Liver (tissue), 9 donors: ENCODE measurements around the gene XXYLT1. TPM values are rescaled to one million over a fixed set of nuclear protein-coding genes. Genes with fewer than 3 reads are reported as not detected.

Experiments
- DNase-seq: peaks from one replicate; pipeline ENCODE4 v3.0.0-alpha.2; 2017; ENCODE audit warnings: low spot score
- H3K27ac ChIP-seq, 2 donors: one replicate each; pipeline ENCODE4 v1.7.0; 2013; ENCODE audit warnings: inconsistent platforms in 2 of 2, low read length in 2 of 2, control low read depth in 1 of 2, low read depth in 1 of 2, mild to moderate bottlenecking in 1 of 2
- H3K27me3 ChIP-seq, 4 donors: one replicate each; pipeline versions ENCODE4 v1.6.1 to v1.7.0; 2013; ENCODE audit warnings: low read length in 3 of 4, inconsistent platforms in 1 of 4, mild to moderate bottlenecking in 1 of 4, moderate library complexity in 1 of 4; ENCODE audit not compliant: control insufficient read depth in 4 of 4, insufficient read depth in 4 of 4
- H3K36me3 ChIP-seq, 4 donors: one replicate each; pipeline versions ENCODE4 v1.6.1 to v1.7.0; 2013; ENCODE audit warnings: low read length in 3 of 4, mild to moderate bottlenecking in 3 of 4, low read depth in 1 of 4, moderate library complexity in 1 of 4; ENCODE audit not compliant: control insufficient read depth in 4 of 4, insufficient read depth in 3 of 4
- H3K4me1 ChIP-seq, 4 donors: one replicate each; pipeline versions ENCODE4 v1.6.1 to v1.7.0; 2013; ENCODE audit warnings: low read length in 3 of 4, mild to moderate bottlenecking in 3 of 4, moderate library complexity in 1 of 4; ENCODE audit not compliant: control insufficient read depth in 4 of 4, insufficient read depth in 4 of 4
- H3K4me3 ChIP-seq, 3 donors: one replicate each; pipeline versions ENCODE4 v1.6.1 to v1.7.0; 2013; ENCODE audit warnings: low read length in 3 of 3, control low read depth in 1 of 3, low read depth in 1 of 3, mild to moderate bottlenecking in 1 of 3
- H3K9ac ChIP-seq, 2 donors: one replicate each; pipeline ENCODE4 v1.7.0; 2013; ENCODE audit warnings: low read length in 2 of 2, mild to moderate bottlenecking in 2 of 2, moderate library complexity in 2 of 2, control low read depth in 1 of 2, low read depth in 1 of 2
- H3K9me3 ChIP-seq, 4 donors: one replicate each; pipeline versions ENCODE4 v1.6.1 to v1.7.0; 2013; ENCODE audit warnings: low read length in 3 of 4; ENCODE audit not compliant: control insufficient read depth in 4 of 4
- EGR1 ChIP-seq, 2 donors: IDR thresholded peaks; 2 replicates each; pipeline ENCODE4 v1.6.1; 2016 to 2018; ENCODE audit warnings: antibody characterized with exemption in 2 of 2, low read depth in 2 of 2
- FOXA1 ChIP-seq: IDR thresholded peaks from 2 replicates; pipeline ENCODE4 v1.6.1; 2016; ENCODE audit warnings: antibody characterized with exemption
- FOXA2 ChIP-seq: IDR thresholded peaks from 2 replicates; pipeline ENCODE4 v1.6.1; 2016; ENCODE audit warnings: antibody characterized with exemption
- GABPA ChIP-seq, 2 donors: IDR thresholded peaks in 1 of 2; conservative IDR thresholded peaks in 1 of 2; 2 replicates each; pipeline ENCODE4 v1.6.1; 2016; ENCODE audit warnings: antibody characterized with exemption in 2 of 2, mild to moderate bottlenecking in 1 of 2, moderate library complexity in 1 of 2
- HNF4A ChIP-seq, 2 donors: conservative IDR thresholded peaks; 2 replicates each; pipeline ENCODE4 v1.6.1; 2016; ENCODE audit warnings: antibody characterized with exemption in 2 of 2, mild to moderate bottlenecking in 2 of 2
- HNF4G ChIP-seq: IDR thresholded peaks from 2 replicates; pipeline ENCODE4 v1.6.1; 2016; ENCODE audit warnings: antibody characterized with exemption
- JUND ChIP-seq, 2 donors: IDR thresholded peaks; 2 replicates each; pipeline ENCODE4 v1.6.1; 2016; ENCODE audit warnings: antibody characterized with exemption in 2 of 2
- NR2F2 ChIP-seq: IDR thresholded peaks from 2 replicates; pipeline ENCODE4 v1.6.1; 2016; ENCODE audit warnings: antibody characterized with exemption
- RAD21 ChIP-seq, 2 donors: IDR thresholded peaks; 2 replicates each; pipeline ENCODE4 v1.6.1; 2016; ENCODE audit warnings: antibody characterized with exemption in 2 of 2, mild to moderate bottlenecking in 2 of 2
- RXRA ChIP-seq, 2 donors: IDR thresholded peaks; 2 replicates each; pipeline ENCODE4 v1.6.1; 2017 to 2018; ENCODE audit warnings: antibody characterized with exemption in 2 of 2, mild to moderate bottlenecking in 1 of 2
- SP1 ChIP-seq: IDR thresholded peaks from 2 replicates; pipeline ENCODE4 v1.6.1; 2018; ENCODE audit warnings: antibody characterized with exemption, mild to moderate bottlenecking
- TAF1 ChIP-seq: conservative IDR thresholded peaks from 2 replicates; pipeline ENCODE4 v1.6.1; 2016; ENCODE audit warnings: antibody characterized with exemption, mild to moderate bottlenecking
- YY1 ChIP-seq: IDR thresholded peaks from 2 replicates; pipeline ENCODE4 v1.6.1; 2016; ENCODE audit warnings: antibody characterized with exemption, mild to moderate bottlenecking
- WGBS: extraction: QIAGEN DNeasy Blood & Tissue Kit; methylation state at CpG from one replicate; pipeline ENCODE4 v1.1.7; 2013; 5-methylcytosine and 5-hydroxymethylcytosine counted together
- polyA plus RNA-seq, 2 donors: library from polyadenylated mRNA; stranded (reverse) in 1 of 2; unstranded in 1 of 2; fragments of 200-250 nt in 1 of 2; fragments of >200 nt in 1 of 2; fragmentation: Nextera tagmentation in 1 of 2; extraction: Ambion mirVana in 1 of 2; gene quantifications; one replicate each; pipeline versions ENCODE4 v1.2.1 to v1.2.3, GENCODE V29; 2013 to 2015
- total RNA-seq, 2 donors: library from RNA; depleted of rRNA; stranded (reverse); fragments of >200 nt; gene quantifications; one replicate each; pipeline ENCODE4 v1.2.3, GENCODE V29; 2014
- TF ChIP-seq, protein P1 (sequence below): IDR thresholded peaks from 2 replicates; pipeline ENCODE4 v1.6.1; 2016; ENCODE audit warnings: antibody characterized with exemption
- TF ChIP-seq, protein P2 (sequence below): IDR thresholded peaks from 2 replicates; pipeline ENCODE4 v1.6.1; 2016; ENCODE audit warnings: antibody characterized with exemption
- TF ChIP-seq, protein P3 (sequence below): IDR thresholded peaks from 2 replicates; pipeline ENCODE4 v1.6.1; 2016; ENCODE audit warnings: antibody characterized with exemption, mild to moderate bottlenecking
- TF ChIP-seq, protein P4 (sequence below): fragments of 150-350 bp; IDR thresholded peaks from 2 replicates; pipeline ENCODE4 v1.5.1; 2017; ENCODE audit warnings: improper control_type of control experiment, low read depth, low read length; ENCODE audit not compliant: missing input control
- TF ChIP-seq, protein P5 (sequence below): IDR thresholded peaks from 2 replicates; pipeline ENCODE4 v1.6.1; 2016; ENCODE audit warnings: antibody characterized with exemption
- donor health status: healthy.
- donor health status: healthy.
- donor health status: healthy.
- donor health status: healthy.
- donor health status: healthy.

The XXYLT1 gene
- total and polyA plus RNA-seq, 4 donors: 0.93 to 7.6 (median 2.8) TPM

DNA sequence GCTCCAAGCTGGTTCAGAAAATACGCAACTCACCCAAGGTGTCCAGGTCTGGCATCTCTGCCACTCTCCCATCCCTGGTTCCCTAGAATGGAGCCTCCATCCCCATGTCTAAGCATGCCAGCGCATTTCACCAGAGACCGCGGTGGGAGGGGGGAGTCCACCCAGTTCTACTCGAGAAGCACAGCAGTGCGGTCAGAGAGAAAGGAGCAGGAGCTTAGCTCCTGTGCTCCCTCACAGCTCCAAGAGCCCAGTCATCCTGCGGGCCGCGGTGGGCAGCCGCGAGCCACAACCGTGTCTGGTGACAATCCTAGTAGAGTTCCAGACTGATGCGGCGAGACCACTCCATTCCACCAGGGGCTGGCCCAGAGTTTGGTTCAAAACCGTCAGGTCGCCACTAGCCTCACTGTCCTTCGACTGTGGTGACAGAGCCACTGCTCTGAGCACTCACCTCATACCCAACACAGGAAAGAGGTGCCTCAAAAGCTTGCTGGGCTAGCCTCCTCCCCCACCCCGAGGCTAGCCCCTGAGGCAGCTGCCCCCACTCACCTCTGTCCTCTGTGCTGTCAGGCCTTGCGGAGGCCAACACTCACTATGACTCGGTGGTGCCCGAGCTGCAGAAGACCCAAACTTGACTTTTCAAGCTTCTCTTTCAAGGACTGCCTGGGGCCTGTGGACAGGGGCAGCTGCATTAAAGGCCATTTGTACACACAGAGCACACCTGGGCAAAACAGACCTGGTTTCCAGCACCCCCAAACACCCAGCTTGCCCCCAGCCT, 185.4 kb downstream of the XXYLT1 start:
- Histone ChIP-seq H3K4me3 (no peak overlapping the region), H3K9me3 (no peaks in the 10 kb centered on the region), H3K9ac (no peak overlapping the region), H3K27me3 (no peaks in the 10 kb centered on the region), H3K27ac (no peak overlapping the region), H3K36me3 (no peaks in the 10 kb centered on the region), H3K4me1 (no peaks in the 10 kb centered on the region)
- DNase-seq: no peak
- no peak for TF ChIP-seq YY1
- TF ChIP-seq, protein P1, sequence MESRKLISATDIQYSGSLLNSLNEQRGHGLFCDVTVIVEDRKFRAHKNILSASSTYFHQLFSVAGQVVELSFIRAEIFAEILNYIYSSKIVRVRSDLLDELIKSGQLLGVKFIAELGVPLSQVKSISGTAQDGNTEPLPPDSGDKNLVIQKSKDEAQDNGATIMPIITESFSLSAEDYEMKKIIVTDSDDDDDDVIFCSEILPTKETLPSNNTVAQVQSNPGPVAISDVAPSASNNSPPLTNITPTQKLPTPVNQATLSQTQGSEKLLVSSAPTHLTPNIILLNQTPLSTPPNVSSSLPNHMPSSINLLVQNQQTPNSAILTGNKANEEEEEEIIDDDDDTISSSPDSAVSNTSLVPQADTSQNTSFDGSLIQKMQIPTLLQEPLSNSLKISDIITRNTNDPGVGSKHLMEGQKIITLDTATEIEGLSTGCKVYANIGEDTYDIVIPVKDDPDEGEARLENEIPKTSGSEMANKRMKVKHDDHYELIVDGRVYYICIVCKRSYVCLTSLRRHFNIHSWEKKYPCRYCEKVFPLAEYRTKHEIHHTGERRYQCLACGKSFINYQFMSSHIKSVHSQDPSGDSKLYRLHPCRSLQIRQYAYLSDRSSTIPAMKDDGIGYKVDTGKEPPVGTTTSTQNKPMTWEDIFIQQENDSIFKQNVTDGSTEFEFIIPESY: no peak
- no peak for TF ChIP-seq HNF4A (conservative IDR thresholded peaks at IDR 0.05)
- TF ChIP-seq, protein P2, sequence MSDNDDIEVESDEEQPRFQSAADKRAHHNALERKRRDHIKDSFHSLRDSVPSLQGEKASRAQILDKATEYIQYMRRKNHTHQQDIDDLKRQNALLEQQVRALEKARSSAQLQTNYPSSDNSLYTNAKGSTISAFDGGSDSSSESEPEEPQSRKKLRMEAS: no peak
- TF ChIP-seq RAD21 (IDR thresholded peaks at IDR 0.05): no peak
- TF ChIP-seq, protein P3, sequence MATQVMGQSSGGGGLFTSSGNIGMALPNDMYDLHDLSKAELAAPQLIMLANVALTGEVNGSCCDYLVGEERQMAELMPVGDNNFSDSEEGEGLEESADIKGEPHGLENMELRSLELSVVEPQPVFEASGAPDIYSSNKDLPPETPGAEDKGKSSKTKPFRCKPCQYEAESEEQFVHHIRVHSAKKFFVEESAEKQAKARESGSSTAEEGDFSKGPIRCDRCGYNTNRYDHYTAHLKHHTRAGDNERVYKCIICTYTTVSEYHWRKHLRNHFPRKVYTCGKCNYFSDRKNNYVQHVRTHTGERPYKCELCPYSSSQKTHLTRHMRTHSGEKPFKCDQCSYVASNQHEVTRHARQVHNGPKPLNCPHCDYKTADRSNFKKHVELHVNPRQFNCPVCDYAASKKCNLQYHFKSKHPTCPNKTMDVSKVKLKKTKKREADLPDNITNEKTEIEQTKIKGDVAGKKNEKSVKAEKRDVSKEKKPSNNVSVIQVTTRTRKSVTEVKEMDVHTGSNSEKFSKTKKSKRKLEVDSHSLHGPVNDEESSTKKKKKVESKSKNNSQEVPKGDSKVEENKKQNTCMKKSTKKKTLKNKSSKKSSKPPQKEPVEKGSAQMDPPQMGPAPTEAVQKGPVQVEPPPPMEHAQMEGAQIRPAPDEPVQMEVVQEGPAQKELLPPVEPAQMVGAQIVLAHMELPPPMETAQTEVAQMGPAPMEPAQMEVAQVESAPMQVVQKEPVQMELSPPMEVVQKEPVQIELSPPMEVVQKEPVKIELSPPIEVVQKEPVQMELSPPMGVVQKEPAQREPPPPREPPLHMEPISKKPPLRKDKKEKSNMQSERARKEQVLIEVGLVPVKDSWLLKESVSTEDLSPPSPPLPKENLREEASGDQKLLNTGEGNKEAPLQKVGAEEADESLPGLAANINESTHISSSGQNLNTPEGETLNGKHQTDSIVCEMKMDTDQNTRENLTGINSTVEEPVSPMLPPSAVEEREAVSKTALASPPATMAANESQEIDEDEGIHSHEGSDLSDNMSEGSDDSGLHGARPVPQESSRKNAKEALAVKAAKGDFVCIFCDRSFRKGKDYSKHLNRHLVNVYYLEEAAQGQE: no peak
- TF ChIP-seq FOXA1: no peak
- TF ChIP-seq RXRA (IDR thresholded peaks at IDR 0.05): no peak
- no peak for TF ChIP-seq HNF4G
- TF ChIP-seq, protein P4, sequence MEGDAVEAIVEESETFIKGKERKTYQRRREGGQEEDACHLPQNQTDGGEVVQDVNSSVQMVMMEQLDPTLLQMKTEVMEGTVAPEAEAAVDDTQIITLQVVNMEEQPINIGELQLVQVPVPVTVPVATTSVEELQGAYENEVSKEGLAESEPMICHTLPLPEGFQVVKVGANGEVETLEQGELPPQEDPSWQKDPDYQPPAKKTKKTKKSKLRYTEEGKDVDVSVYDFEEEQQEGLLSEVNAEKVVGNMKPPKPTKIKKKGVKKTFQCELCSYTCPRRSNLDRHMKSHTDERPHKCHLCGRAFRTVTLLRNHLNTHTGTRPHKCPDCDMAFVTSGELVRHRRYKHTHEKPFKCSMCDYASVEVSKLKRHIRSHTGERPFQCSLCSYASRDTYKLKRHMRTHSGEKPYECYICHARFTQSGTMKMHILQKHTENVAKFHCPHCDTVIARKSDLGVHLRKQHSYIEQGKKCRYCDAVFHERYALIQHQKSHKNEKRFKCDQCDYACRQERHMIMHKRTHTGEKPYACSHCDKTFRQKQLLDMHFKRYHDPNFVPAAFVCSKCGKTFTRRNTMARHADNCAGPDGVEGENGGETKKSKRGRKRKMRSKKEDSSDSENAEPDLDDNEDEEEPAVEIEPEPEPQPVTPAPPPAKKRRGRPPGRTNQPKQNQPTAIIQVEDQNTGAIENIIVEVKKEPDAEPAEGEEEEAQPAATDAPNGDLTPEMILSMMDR: no peak
- no peak for TF ChIP-seq NR2F2
- TF ChIP-seq TAF1: no peak
- no peak for TF ChIP-seq GABPA (IDR thresholded peaks at IDR 0.05 in 1 of 2, conservative IDR thresholded peaks at IDR 0.05 in 1 of 2)
- no peak for TF ChIP-seq SP1
- no peak for TF ChIP-seq JUND (IDR thresholded peaks at IDR 0.05)
- no peak for TF ChIP-seq EGR1 (IDR thresholded peaks at IDR 0.05; ENCODE audit: low read depth in 2 of 2)
- no peak for TF ChIP-seq FOXA2
- TF ChIP-seq, protein P5, sequence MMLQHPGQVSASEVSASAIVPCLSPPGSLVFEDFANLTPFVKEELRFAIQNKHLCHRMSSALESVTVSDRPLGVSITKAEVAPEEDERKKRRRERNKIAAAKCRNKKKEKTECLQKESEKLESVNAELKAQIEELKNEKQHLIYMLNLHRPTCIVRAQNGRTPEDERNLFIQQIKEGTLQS: no peak
- 96% methylated on average over 21 of the region's 21 CpGs for WGBS
